GM21576 (cell line): ENCODE measurements around the gene GPR25.
"Not testable (repeated sequence)": the region's sequence is repeated elsewhere in the genome, so short reads cannot be mapped to it uniquely, and the experiment has no call there.

Experiments used
- ATAC-seq: cut with Tn5 transposase; IDR thresholded peaks from one replicate; pipeline ENCODE4 v1.9.1; 2021; ENCODE audit warnings: mild to moderate bottlenecking, moderate library complexity; ENCODE audit not compliant: unreplicated experiment

The GPR25 gene

GRCh38 chr1:200911361-200911760 is 38.6 kb downstream of the GPR25 start:
- no peak for ATAC-seq

- not testable (repeated sequence) for ATAC-seq
Measured at GRCh38 chr1:200911936-200912335, 39.2 kb downstream of the GPR25 start.

GRCh38 chr1:200912737-200913407 is 40.1 kb downstream of the GPR25 start:
- no peak for ATAC-seq

GRCh38 chr1:200916152-200916551 is 43.4 kb downstream of the GPR25 start:
- ATAC-seq: no peak

- no peak for ATAC-seq
Measured at GRCh38 chr1:200916681-200917080, 43.9 kb downstream of the GPR25 start.

GRCh38 chr1:200917291-200917817 is 44.6 kb downstream of the GPR25 start:
- no peak for ATAC-seq

GRCh38 chr1:200918006-200918405 is 45.2 kb downstream of the GPR25 start:
- ATAC-seq: no peak

GRCh38 chr1:200919386-200919785 is 46.6 kb downstream of the GPR25 start:
- ATAC-seq: no peak

GRCh38 chr1:200921571-200922110 is 48.9 kb downstream of the GPR25 start:
- no peak for ATAC-seq

- no peak for ATAC-seq
Measured at GRCh38 chr1:200922406-200922805, 49.6 kb downstream of the GPR25 start.

- ATAC-seq: no peak
Measured at GRCh38 chr1:200923601-200924000, 50.8 kb downstream of the GPR25 start.
